ENCODE data around the gene HDAC4. TPM values are rescaled to one million over a fixed set of nuclear protein-coding genes. Genes with fewer than 3 reads are reported as not detected.

HDAC4 gene
- total and polyA plus RNA-seq, 2 of the 8 experiments (the other 6 are each of a cell fraction or from before 2014, with no cell fraction given), result 15.4 to 31.5 TPM

DNA sequence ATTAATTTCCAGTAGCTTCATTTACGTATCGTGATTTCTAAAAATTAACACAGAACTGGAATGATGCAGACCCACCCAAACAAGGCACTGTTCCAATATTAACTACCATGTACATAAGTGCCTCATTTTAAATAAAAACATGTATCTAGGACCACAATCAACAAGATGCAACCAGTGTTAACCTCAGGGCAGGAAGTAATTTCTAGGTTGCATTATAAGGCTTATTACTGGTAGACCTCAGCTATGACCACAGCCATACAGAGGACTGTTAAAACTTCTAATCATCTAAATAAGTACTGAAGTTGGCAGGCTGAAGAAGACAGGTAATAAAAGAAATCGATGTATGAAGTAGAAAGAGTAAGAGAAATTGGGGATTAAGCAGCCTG lies 262.9 kb downstream of the HDAC4 start (continued):
- TF ChIP-seq JUN (IDR thresholded peaks at IDR 0.05; ENCODE audit: low read depth, low read length) (no peak), RBBP5 (IDR thresholded peaks at IDR 0.05; ENCODE audit: borderline replicate concordance, low read depth, low read length) (no peak), CREB1 (IDR thresholded peaks at IDR 0.05) (no peak), KDM5A (IDR thresholded peaks at IDR 0.05; ENCODE audit: low read length) (no peak)

Data from H1 (cell line).